Adrenal gland (tissue), 12 donors: ENCODE measurements around the gene ATXN7. TPM values are rescaled to one million over a fixed set of nuclear protein-coding genes. Genes with fewer than 3 reads are reported as not detected.

Experiments used
- DNase-seq, 7 donors: peaks; one replicate each; pipeline ENCODE4 v3.0.0-alpha.2; 2019 to 2020
- H3K27ac ChIP-seq, 5 donors: fragments of 200-600 bp; sonication (generic) in 4 of 5; 1 replicate in 3 of 5; 2 replicates in 2 of 5; pipeline versions ENCODE4 v1.5.1 to v1.8.0; 2016 to 2020; ENCODE audit warnings: mild to moderate bottlenecking in 1 of 5
- H3K27me3 ChIP-seq: fragments of 200-600 bp; 2 replicates; pipeline ENCODE4 v1.8.0; 2021
- H3K36me3 ChIP-seq, 2 donors: fragments of 200-600 bp; replicated peaks in 1 of 2; 1 replicate in 1 of 2; 2 replicates in 1 of 2; pipeline versions ENCODE4 v1.5.1 to v1.8.0; 2018 to 2022
- H3K4me1 ChIP-seq, 2 donors: fragments of 200-600 bp; replicated peaks in 1 of 2; 1 replicate in 1 of 2; 2 replicates in 1 of 2; pipeline versions ENCODE4 v1.5.1 to v1.8.0; 2018 to 2021
- H3K4me3 ChIP-seq, 4 donors: fragments of 200-600 bp; sonication (generic) in 3 of 4; one replicate each; pipeline ENCODE4 v1.5.1; 2016 to 2018
- H3K9me3 ChIP-seq, 3 donors: fragments of 200-600 bp; sonication (generic) in 1 of 3; replicated peaks in 1 of 3; 1 replicate in 2 of 3; 2 replicates in 1 of 3; pipeline versions ENCODE4 v1.5.1 to v1.8.0; 2016 to 2021
- POLR2A ChIP-seq, 2 donors: fragments of 450-650 bp; IDR thresholded peaks; one replicate each; pipeline ENCODE4 v1.6.1; 2017; ENCODE audit warnings: antibody characterized with exemption in 2 of 2, mild to moderate bottlenecking in 2 of 2, moderate library complexity in 1 of 2
- WGBS, 4 donors: extraction: QIAGEN DNeasy Blood & Tissue Kit in 2 of 4; methylation state at CpG; one replicate each; pipeline versions ENCODE4 v1.1.5 to v1.1.7; 2013 to 2017; 5-methylcytosine and 5-hydroxymethylcytosine counted together
- intact Hi-C, 2 donors: fragments of 100-400 bp; cut with DNase I; formaldehyde crosslinking; loops; one replicate each; pipeline versions ENCODE4 v1.14.1 to v1.15.0; 2022 to 2023
- polyA plus RNA-seq, 3 donors: library from polyadenylated mRNA; stranded (reverse); fragments of 200-250 nt in 2 of 3; fragments of 350-450 nt in 1 of 3; fragmentation: Illumina TruSeq in 1 of 3; extraction: RNeasy Lipid Tissue Mini Kit (QIAGEN cat#74804) in 1 of 3; gene quantifications; one replicate each; pipeline ENCODE4 v1.2.3, GENCODE V29; 2013 to 2014
- total RNA-seq, 9 donors: library from RNA; depleted of rRNA in 4 of 9; stranded (reverse); fragments of >200 nt in 4 of 9; fragments of 120-200 nt in 1 of 9; fragmentation: NEBNext Ultra II Directional in 1 of 9; extraction: Animal tissue kit (Norgen Biotek cat#: 25700) in 1 of 9; gene quantifications; one replicate each; pipeline versions ENCODE4 v1.1.0 to v1.2.4, GENCODE V29; 2013 to 2023
- TF ChIP-seq, protein P1 (sequence below), 6 experiments: fragments of 450-650 bp in 4 of 6; fragments of 200-600 bp in 2 of 6; sonication (generic) in 1 of 6; IDR thresholded peaks; 1 replicate in 5 of 6; 2 replicates in 1 of 6; pipeline versions ENCODE4 v1.5.1 to v1.8.0; 2016 to 2021; ENCODE audit warnings: antibody characterized with exemption in 6 of 6, mild to moderate bottlenecking in 2 of 6, moderate library complexity in 1 of 6
- donor health status: healthy with polysubstance abuse.
- donor health status: Bipolar disorder and iron deficiency.
- donor health status: DM: yes; HTN: yes; CAD: no.
- donor health status: DM: no; HTN: no; CAD: no.
- donor health status: DM: no; HTN: no; CAD: no.
- donor health status: DM: yes; HTN: yes; CAD: no.

The ATXN7 gene
- total and polyA plus RNA-seq, 12 donors: 4.1 to 27.3 (median 18.0) TPM

DNA sequence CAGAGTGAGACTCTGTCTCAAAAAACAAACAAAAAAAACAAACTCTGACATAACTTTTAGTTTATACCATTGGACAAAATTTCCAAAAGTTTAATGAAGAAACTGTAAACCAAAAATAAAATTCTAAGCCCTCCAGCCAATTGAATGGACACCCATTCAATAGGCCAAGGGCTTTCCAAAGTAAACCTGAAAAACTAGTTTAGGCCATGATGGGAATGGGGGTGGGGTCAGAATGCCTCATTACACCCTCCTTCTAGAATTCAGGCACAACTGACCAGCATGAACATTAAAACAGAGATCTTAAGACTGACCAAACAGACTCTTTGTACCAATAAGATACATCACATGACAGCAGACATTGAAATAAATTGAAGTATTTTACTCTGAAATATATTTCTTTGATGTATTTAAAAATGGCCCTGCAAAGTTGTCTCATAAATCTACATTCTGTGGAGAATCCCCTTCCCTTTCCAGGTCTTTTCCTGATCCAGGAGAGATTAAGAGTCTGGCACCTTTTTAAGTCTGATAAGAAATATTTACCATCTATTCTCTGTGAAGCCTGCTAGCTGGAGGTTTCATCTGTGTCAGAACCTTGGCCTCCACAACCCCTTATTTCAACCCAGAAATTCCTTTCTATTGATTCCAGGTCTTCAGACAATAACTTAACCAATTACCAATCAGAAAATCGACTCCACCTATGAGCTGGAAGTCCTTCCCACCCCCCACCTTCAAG, 15.8 kb upstream of the ATXN7 start:
- Histone ChIP-seq H3K4me3 (no peak overlapping the region), H3K36me3 (no peaks in the 10 kb centered on the region), H3K9me3 (no peaks in the 10 kb centered on the region), H3K27ac (no peak overlapping the region), H3K27me3 (no peaks in the 10 kb centered on the region), H3K4me1 (no peaks in the 10 kb centered on the region)
- TF ChIP-seq, protein P1, sequence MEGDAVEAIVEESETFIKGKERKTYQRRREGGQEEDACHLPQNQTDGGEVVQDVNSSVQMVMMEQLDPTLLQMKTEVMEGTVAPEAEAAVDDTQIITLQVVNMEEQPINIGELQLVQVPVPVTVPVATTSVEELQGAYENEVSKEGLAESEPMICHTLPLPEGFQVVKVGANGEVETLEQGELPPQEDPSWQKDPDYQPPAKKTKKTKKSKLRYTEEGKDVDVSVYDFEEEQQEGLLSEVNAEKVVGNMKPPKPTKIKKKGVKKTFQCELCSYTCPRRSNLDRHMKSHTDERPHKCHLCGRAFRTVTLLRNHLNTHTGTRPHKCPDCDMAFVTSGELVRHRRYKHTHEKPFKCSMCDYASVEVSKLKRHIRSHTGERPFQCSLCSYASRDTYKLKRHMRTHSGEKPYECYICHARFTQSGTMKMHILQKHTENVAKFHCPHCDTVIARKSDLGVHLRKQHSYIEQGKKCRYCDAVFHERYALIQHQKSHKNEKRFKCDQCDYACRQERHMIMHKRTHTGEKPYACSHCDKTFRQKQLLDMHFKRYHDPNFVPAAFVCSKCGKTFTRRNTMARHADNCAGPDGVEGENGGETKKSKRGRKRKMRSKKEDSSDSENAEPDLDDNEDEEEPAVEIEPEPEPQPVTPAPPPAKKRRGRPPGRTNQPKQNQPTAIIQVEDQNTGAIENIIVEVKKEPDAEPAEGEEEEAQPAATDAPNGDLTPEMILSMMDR (IDR thresholded peaks at IDR 0.05): no peak
- no peak for TF ChIP-seq POLR2A (IDR thresholded peaks at IDR 0.05)
- intact Hi-C loops: no loop called here
- WGBS, 4 donors: 77 to 88% (median 82%) methylated on average over 1 of the region's 1 CpG
- DNase-seq: no peak

DNA sequence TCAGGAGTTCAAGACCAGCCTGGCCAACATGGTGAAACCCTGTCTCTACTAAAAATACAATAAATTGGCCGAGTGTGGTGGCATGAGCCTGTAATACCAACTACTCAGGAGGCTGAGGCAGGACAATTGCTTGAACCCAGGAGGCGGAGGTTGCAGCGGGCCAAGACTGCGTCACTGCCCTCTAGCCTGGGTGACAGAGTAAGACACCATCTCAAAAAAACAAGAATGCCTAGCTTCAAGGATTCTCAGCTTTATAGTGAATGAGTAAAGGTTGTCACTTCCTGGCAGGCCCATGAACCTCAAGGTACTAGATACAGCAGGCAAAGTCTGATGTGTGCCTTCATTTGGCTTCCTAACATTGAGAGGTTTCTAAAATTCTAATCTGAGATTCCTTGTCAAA, 14.5 kb upstream of the ATXN7 start:
- Histone ChIP-seq H3K36me3 (no peaks in the 10 kb centered on the region), H3K27ac (no peak overlapping the region), H3K27me3 (no peaks in the 10 kb centered on the region), H3K4me1 (no peaks in the 10 kb centered on the region), H3K4me3 (no peak overlapping the region), H3K9me3 (no peaks in the 10 kb centered on the region)
- WGBS, 4 donors: 89 to 98% (median 96%) methylated on average over 4 of the region's 4 CpGs
- intact Hi-C loops: no loop called here
- DNase-seq: no peak
- no peak for TF ChIP-seq POLR2A (IDR thresholded peaks at IDR 0.05)
- TF ChIP-seq, protein P1 (IDR thresholded peaks at IDR 0.05): no peak

DNA sequence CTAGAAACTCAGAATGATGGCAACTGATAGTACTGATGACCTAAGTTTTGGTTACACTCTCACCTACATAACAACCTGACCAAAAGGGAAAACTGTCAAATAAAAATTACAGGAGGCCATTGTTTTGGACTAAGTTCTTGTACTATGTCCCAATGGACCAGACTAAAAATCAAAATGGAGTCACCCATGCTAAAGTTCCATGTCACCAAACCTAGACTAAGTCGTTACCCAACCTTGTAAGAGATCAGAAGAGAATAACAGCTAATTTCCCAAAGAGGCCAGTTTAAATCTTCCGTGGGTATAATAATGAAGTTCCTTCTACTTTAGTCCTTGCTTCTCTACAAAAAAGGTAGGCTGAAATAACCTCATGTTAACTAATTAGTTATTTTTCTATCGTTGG, 12.4 kb upstream of the ATXN7 start:
- 97 to 99% (median 98%) methylated on average over 3 of the region's 3 CpGs for WGBS, 4 donors

DNA sequence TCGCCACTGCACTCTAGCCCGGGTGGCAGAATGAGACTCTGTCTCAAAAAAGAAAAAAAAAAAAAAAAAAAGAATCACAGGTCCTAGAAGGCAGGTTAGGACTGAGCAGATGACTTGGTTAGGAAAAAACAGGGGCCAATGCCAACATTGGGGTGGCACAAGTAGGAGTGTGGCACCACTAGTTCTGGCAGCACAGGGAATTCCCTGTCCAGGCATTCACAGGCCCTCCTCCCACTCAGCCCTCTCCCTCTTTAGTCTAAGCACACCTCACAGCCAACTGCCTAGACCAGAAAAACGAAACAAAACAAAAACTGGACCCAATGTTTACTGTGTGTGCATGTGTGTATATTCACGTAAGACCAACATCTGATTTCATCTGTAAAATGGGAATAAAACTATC, 10.6 kb upstream of the ATXN7 start:
- Histone ChIP-seq H3K4me1 (peaks cover 0 to 11% of the 10 kb centered on the region in 2 donors), H3K36me3 (no peaks in the 10 kb centered on the region), H3K27ac (no peak overlapping the region), H3K27me3 (no peaks in the 10 kb centered on the region), H3K4me3 (no peak overlapping the region), H3K9me3 (no peaks in the 10 kb centered on the region)
- TF ChIP-seq, protein P1 (IDR thresholded peaks at IDR 0.05): no peak
- TF ChIP-seq POLR2A (IDR thresholded peaks at IDR 0.05): no peak
- intact Hi-C loops: no loop called here
- no peak for DNase-seq
- WGBS, 4 donors: 93 to 98% (median 96%) methylated on average over 4 of the region's 4 CpGs

More for the DNA sequence above, 12.4 kb upstream of the ATXN7 start:
- Histone ChIP-seq H3K27ac (no peak overlapping the region), H3K4me3 (no peak overlapping the region), H3K4me1 (peaks cover 0 to 11% of the 10 kb centered on the region in 2 donors), H3K27me3 (no peaks in the 10 kb centered on the region), H3K36me3 (no peaks in the 10 kb centered on the region), H3K9me3 (no peaks in the 10 kb centered on the region)
- DNase-seq: no peak
- intact Hi-C loops: no loop called here
- TF ChIP-seq, protein P1 (IDR thresholded peaks at IDR 0.05): no peak
- no peak for TF ChIP-seq POLR2A (IDR thresholded peaks at IDR 0.05)
